Activated CD8-positive, alpha-beta memory T cell treated with anti-CD3 and anti-CD28 coated beads, Interleukin-2, amount 50 U/mL, for 24 hours (primary cell): ENCODE data around the gene RNU6-9.
"Not testable (repeated sequence)": the region's sequence is repeated elsewhere in the genome, so short reads cannot be mapped to it uniquely, and the experiment has no call there.

Experiments used
- DNase-seq: peaks from one replicate; pipeline ENCODE4 v3.0.0-alpha.2; 2020; ENCODE audit errors: extremely low read depth

The RNU6-9 gene

GRCh38 chr19:861756-862580, 31.3 kb upstream of the RNU6-9 start:
- no peak for DNase-seq

- no peak for DNase-seq
Observed at GRCh38 chr19:862581-863314, 30.5 kb upstream of the RNU6-9 start.

DNA sequence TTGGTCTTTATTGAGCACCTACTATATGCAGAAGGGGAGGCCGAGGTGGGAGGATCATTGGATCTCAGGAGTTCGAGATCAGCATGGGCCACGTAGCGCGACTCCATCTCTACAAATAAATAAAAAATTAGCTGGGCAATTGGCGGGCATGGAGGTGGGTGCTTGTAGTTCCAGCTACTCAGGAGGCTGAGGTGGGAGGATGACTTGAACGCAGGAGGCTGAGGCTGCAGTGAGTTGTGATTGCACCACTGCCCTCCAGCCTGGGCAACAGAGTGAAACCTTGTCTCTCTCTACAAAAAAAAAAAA, 30.0 kb upstream of the RNU6-9 start:
- no peak for DNase-seq

GRCh38 chr19:866769-867300, 26.4 kb upstream of the RNU6-9 start:
- DNase-seq, result no peak

- DNase-seq, result no peak
Observed at GRCh38 chr19:867301-867793, 25.9 kb upstream of the RNU6-9 start.

DNA sequence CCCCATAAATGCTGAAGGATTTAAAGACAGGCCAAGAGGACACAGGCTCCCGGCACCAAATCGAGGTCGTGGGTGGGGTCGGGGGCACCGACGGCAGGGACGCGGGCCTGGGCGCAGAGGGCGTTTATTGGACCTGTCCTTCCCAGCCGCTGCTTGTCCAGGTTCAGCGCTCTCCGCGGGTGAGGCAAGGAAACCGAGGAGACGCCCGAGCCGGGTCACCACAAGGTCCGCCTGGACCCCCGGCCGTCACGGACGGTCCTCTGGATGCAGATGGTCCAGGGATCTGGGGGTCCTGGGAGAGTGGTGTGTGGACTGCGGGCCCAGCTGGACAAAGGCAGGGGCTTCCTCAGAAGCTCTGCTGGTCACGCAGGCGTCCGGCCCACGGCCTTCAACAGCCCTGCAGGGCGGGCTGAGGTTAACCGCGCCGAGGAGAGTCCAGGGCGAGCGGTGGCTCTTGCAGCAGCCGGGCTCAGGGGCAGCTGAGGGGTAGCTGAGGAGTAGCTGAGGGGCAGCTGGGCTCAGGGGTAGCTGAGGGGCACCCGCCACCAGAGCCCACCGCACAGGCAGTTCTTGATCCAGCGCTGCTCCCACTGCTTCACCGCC, 25.3 kb upstream of the RNU6-9 start:
- no peak for DNase-seq

DNA sequence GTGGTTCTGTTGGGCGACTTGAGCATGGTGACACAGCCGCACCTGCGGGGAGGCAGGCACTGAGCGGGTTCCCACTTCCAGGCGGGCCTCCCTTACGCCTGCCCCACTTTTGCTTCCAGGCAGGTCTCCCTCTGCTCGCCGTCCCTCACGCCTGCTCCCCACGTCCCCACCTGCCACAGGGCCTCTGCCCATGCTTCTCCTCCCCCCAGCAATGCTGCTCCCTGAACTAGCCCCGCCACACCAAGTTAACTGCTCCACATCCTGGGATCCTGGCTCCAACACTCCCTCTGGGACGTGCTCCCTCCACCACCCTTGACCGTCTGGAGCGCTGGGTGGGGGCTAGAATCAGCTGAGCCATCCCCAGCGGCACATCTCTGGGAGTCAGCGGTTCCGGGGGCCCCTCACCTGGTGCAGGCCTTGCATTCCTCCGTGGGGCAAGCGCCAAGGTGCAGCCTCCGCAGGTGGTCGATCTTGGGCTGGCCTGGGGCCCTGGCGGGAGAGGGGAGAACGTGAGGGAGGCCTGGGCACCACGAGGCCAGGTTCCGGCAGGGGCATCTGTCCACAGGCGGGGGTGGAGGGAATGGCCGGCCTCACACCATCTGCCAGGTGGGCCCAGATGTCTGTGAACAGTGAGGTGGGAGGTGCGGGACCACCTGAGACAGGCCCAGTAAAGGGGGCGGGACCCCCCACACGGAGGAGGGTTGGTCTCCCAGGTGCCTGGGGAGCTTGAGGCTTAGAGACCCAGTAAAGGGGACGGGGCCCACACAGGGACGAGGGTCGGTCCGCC, 24.6 kb upstream of the RNU6-9 start:
- no peak for DNase-seq

- no peak for DNase-seq
Observed at GRCh38 chr19:869245-870177, 23.8 kb upstream of the RNU6-9 start.

- no peak for DNase-seq
Observed at GRCh38 chr19:870314-870713, 23.0 kb upstream of the RNU6-9 start.

- no peak for DNase-seq
Observed at GRCh38 chr19:870963-871401, 22.3 kb upstream of the RNU6-9 start.

- DNase-seq, result no peak
Observed at GRCh38 chr19:871446-872265, 21.6 kb upstream of the RNU6-9 start.

- DNase-seq, result peak; percentile 57
Observed at GRCh38 chr19:872266-872951, 20.9 kb upstream of the RNU6-9 start.

DNA sequence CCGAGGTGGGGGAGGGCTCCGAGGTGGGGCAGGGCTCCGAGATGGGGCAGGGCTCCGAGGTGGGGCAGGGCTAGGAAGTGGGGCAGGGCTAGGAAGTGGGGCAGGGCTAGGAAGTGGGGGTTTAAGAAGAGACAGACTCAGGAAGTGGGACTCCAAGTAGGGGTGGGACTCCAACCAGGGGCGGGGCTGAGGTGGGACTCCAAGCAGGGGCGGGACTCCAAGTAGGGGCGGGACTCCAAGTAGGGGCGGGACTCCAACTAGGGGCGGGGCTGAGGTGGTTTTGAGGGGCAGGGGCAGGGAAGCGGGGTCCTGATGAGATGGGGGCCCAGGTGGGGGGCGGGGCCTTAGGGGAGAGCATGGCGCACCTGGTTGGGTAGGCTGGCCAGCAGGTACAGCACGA, 20.2 kb upstream of the RNU6-9 start:
- DNase-seq, result no peak

GRCh38 chr19:873561-874041, 19.7 kb upstream of the RNU6-9 start:
- no peak for DNase-seq

GRCh38 chr19:875265-875879, 17.9 kb upstream of the RNU6-9 start:
- DNase-seq, result no peak

DNA sequence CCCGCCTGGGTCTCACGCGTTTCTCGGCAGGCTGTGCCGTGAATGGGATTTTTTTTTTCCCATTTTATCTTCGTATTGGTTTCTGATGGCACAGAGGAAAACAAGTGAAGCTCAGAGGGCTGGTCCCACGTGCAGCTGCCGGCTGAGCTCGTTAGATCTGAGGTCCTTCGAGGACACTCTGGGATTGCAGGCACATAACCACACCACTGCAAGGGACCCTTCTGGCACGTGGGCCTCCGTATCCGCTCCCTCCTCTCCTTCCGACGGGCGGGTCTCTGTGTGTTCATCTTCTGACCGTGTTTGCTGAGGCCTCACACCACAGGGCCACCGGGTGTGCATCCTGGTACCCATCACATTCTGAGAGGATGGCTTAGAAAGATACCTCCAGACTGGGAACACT, 17.2 kb upstream of the RNU6-9 start:
- no peak for DNase-seq

DNA sequence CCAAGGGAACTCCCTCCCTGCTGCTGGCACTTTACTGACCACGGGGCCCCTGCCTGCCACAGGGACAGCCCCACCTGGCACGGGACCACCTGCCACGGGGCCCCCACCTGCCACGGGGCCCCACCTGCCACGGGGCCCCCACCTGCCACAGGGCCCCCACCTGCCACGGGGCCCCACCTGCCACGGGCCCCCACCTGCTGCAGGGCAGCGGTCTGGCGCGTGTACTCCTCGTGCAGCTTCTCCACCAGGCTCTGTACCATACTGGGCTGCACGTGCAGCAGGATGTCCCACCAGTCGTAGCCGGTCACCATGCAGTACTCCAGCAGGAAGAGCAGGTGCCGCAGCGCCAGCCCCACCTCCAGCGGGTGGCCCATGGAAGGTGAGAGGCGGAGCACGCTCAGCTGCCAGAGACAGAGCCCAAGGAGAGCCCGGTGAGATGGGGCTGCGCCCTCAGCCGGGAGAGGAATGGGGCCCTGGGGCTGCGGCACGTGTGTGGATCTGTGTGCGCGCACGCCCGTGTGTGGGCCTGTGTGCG, 16.4 kb upstream of the RNU6-9 start:
- no peak for DNase-seq

DNA sequence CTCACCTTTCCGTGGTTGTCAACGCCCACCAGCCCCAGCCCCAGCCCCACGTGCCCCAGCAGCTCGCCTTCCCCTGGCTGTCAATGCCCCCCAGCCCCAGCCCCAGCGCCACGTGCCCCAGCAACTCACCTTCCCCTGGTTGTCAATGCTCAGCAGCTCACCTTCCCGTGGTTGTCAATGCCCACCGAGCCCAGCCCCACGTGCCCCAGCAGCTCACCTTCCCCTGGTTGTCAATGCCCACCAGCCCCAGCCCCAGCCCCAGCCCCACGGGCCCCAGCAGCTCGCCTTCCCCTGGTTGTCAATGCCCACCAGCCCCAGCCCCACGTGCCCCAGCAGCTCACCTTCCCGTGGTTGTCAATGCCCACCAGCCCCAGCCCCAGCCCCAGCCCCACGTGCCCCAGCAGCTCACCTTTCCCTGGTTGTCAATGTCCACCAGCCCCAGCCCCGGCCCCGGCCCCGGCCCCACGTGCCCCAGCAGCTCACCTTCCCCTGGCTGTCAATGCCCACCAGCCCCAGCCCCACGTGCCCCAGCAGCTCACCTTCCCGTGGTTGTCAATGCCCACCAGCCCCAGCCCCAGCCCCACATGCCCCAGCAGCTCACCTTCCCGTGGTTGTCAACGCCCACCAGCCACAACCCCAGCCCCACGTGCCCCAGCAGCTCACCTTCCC, 15.2 kb upstream of the RNU6-9 start:
- DNase-seq, result not testable (repeated sequence)
